CD4-positive, alpha-beta T cell treated with Interleukin-15 for 4 hours (primary cell): ENCODE results near the gene IFNAR1.
"Not testable (repeated sequence)": the region's sequence is repeated elsewhere in the genome, so short reads cannot be mapped to it uniquely, and the experiment has no call there.

Experiments used
- DNase-seq: peaks from one replicate; pipeline ENCODE4 v3.0.0-alpha.2; 2020; ENCODE audit warnings: low spot score

IFNAR1 gene

DNA sequence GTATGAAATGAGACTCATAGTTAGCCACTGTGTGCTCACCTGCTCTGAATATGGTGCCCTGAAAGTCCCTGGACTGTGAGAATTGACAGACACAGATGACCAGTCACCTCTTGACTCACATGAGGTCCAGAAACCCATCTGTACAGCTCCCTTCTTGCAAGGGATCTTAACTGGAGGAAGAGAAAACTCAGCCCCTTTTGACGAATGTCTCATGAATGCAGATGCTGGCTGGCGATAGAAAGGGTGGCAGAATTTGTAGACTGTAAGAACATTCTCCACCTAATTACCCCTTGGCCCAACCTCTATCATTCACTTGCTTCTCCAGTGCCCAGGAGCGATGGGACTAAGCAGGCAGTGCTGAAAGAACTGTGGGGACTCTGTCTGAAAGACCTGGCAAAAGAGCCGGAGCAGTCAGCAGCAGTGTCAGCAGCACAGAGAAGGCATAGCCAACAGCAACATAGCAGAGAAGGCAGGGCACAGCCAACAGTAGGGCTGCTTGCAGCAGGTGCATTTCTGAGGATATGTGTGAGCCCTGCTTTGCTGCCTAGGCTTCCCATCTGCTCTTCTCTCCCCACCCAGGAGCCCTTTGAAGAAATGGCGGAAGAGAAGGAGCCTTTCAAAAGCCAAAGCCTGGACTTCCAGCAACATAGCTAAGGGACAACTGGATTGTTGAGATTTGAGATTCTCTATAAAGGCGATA, 52.6 kb downstream of the IFNAR1 start:
- no peak for DNase-seq

DNA sequence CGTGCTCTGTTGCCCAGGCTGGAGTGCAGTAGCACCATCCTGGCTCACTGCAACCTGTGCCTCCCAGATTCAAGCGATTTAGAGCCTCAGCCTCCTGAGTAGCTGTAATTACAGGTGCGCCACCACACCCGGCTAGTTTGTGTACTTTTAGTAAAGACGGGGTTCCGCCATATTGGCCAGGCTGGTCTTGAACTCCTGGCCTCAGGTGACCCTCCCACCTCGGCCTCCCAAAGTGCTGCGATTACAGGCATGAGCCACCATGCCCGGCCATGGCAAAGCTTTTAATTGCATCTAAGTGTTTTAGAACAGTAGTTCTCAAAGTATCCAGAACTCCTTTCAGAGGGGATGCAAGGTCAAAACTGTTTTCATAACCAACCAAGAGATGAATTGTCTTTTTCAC, 53.3 kb downstream of the IFNAR1 start:
- no peak for DNase-seq

DNA sequence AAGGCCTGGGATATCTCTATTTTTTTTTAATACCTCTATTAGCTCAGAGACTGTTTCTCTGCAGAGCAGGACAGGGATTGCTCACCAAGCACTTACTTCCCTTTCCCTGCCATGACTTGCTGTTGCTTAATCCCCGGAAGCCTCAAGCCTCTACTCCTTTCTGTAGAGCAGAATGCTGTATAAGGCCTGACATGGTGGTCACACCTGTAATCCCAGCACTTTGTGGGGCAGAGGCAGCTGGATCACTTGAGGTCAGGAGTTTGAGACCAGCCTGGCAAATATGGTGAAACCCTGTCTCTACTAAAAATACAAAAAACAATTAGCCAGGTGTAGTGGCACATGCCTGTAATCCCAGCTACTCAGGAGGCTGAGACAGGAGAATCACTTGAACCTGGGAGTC, 55.2 kb downstream of the IFNAR1 start:
- peak; percentile 13 for DNase-seq

DNA sequence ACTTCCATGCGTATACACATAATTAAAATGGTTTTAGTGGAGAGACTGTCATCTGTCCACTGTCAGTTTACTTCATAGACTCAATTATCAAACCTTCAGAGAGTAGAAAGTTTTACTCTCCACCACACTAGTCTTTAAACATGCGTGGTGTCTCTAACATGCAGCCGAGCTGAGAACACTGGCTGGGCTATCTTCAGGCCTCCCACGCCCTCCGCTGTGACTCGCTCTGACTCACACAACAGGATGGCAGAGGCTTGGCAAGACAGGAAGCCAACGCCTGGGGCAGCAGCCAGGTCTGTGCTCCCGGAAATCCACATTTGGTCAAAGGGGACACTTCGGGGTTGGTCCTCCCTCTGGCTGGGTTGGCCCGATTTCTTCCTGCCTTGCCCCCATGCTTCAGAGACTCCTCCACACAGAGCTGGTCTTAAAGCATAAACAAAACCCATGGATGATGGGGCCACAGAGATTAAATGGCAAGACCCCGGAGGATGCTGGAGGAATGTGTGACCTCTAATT, 55.8 kb downstream of the IFNAR1 start:
- peak; percentile 92 for DNase-seq

DNA sequence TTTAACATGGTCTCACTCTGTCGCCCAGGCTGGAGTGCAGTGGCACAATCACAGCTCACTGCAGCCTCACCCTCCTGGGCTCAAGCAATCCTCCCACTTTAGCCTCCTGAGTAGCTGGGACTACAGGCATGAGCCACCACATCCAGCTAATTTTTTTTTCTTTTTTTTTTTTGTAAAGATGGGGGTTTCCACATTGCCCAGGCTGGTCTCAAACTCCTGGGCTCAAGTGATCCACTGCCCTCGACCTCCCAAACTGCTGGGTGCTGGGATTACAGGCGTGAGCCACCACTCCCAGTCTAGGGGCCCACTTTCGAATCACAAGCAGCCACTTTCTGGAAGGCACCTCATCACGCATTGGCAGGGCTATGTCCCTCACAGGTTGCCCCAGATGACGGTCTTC, 56.6 kb downstream of the IFNAR1 start:
- DNase-seq = not testable (repeated sequence)

DNA sequence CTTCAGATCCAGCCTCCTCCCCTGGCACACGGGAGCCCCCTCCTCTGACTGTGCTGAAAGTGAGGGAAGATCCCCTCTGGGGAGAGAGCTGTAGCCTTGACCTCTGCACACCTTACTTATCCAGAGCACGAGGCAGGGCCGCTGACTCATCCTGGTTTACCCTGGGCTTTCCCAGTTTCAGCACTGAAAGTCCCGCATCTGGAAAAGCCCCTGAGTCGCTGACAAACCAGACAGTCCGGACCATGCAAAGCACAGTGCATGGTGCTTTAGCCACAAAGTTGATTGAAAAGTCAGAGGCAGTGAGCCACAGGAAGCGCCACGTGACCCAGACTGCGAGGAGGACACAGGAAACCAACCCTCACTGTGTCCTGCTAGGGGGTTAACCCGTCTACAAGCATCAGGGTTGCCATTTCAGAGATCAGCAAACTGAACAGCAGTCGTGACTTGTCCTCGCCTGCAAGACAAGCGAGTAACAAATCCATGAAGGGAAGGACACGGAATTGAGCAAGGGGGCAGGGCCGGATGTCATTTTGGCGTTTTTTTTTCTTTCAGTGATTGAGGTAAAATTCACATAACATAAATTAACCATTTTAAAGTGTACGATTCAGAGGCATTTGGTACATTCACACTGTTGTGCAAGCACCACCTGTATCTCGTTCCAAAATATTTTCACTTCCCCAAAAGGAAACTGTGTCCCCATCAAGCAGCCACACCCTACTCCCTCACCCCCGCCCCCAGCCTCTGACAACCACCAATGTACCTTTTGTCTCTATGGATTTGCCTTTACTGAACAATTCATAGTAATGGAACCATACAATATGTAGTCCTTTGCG, 58.5 kb downstream of the IFNAR1 start:
- peak; percentile 77 for DNase-seq

DNA sequence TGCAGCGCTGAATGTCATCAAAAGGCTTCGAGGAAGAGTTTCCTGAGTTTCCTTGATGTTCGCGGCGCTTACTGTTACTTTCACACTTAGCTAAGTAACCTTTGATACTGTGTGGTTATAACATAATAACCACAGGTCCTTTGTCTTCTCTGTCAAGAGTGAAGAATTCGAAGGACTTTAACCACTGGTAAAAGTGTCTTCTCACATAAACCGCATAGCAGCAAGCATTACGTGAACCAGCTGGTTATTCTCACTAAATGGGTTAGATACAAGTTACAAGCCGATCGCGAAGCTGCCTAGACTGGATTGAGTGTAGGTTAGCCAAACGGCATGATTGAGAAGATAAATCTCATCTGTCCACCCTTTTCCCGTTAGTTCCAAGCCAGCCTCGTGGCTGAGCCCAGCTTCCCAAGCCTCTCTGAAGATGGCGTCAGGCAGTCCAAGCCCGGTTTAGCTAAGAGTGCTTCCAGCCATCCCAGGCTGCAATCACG, 60.1 kb downstream of the IFNAR1 start:
- DNase-seq = peak; percentile 86

DNA sequence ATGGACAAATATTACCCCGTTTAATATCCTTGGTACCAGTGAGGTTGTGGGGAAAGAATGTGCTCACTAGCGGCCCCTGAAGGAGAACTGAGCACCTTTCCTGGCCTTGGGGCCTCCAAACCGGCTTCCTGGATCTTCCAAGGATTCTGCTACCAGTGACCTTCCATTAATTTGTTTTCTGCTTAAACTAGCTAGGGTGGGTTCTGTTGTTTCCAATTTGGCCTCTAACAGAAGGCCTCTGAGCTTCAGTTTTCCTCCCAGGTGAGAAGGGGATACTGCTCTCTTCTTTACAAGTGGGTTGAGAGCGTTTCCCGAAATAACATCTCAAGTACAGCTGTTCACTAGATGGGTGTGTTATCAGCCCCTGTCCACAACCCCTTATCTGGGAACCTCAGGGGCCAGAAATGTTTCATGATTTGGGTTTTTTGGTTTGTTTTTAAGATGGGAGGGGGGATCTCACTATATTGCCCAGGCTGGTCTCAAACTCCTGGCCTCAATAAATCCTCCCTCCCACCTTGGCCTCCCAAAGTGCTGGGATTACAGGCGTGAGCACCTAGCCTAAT, 61.5 kb downstream of the IFNAR1 start:
- no peak for DNase-seq

DNA sequence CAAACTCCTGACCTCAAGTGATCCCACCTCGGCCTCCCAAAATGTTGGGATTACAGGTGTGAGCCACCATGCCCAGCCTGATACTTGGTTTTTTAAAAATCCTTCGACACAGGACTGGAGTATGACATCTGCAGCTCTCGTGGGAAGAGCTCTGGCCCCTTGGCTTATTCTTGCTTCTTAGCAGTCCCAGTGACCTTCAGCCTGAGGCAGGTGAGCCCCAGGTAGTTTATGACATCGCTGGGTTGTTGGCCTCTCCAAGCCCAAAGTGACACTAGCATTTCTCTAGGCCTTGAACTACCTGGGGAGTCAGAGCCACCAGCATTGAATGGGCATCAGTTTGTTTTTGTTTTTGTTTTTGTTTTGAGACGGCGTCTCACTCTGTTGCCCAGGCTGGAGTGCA, 62.5 kb downstream of the IFNAR1 start:
- DNase-seq = no peak

DNA sequence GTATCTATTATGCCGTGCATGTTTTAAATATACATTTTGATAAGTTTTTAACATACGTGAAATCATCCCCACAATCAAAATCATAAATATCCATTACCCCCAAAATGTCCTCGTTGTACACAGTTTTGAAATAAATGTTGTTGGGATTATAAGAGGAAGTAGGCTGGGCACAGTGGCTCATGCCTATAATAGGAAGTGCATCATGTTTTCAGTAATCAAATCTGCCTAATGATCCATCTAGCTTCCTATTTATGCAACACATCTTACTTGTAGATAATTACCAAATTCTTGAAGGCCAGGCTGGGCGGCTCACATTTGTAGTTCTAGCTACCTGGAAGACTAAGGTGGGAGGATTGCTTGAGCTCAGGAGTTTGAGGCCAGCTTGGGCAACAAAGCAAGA, 63.4 kb downstream of the IFNAR1 start:
- DNase-seq = no peak

DNA sequence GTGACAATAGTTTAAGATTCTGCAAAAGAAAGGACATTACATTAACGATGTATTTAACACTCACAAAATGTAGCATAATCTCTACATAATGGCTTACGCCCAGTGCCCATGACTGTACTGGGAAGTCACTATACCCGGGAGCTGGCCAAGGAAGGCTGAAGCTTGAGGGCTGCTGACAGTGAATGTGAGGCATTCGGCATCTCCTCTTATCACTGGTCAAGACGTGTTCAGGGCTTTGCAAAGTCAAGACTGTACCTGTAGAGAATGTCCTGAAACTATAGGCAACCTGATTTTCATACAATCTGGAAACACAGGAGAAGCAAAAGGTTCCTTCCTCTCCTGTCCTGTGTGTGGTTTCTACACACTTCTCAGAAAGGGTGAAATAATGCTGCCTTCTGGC, 65.7 kb downstream of the IFNAR1 start:
- DNase-seq = no peak

DNA sequence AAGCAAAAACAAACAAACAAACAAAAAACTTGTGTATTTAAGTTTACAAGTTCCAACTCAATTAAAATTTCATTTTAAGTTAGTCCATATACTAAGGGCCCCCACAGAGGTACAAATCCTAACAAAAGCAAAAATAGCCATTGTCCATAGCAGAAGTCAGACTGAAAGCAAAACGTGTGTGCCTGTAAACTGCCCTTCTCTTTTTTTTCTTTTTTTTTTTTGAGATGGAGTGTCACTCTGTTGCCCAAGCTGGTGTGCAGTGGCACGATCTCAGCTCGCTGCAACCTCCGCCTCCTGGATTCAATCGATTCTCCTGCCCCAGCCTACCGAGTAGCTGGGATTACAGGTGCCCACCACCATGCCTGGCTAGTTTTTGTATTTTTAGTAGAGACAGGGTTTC, 66.9 kb downstream of the IFNAR1 start:
- no peak for DNase-seq

DNA sequence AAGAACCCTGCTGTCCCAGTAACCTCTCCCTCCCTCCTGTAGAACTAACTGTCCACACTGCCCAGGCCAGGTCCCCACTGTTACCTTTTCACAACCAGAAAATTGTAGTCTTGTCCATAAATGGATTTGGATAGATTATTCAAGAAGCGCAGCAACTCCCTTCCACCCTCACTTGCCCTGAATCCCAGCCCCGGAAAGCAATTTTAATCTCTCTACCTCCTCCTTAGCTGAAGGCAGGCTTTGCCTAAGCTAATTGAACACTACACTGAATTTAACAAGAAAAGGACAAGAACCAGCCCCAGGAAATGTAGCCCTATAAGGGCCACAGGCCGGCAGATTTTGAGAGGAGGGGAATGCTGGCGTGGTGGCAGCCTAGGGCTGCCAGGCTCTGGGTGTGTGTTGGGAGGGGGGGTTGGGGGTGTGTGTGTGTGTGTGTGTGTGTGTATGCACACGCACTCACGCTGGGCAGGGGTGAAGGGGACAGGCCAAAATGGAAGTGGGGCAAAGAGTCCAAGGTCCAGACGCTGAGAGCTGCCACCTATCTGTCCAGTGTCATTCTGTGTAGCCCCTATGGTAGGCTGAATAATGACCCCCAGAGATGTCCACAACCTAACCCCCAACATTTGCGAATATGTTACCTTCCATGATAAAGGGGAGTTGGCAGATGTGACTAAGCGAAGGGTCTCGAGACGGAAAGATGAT, 67.7 kb downstream of the IFNAR1 start:
- no peak for DNase-seq

DNA sequence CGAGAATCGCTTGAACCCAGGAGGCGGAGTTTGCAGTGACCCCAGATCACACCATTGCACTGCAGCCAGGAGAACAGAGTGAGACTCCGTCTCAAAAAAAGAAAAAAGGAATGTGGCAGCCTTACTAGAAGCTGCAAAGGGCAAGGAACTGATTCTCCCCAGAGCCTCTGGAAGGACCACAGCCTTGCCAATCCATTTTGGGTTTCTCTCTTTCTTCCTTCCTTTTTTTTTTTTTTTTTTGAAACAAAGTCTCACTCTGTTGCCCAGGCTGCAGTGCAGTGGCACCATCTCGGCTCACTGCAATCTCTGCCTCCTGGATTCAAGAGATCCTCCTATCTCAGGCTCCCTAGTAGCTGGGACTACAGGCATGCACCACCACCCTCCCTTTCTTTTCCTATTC, 68.6 kb downstream of the IFNAR1 start:
- DNase-seq = no peak

DNA sequence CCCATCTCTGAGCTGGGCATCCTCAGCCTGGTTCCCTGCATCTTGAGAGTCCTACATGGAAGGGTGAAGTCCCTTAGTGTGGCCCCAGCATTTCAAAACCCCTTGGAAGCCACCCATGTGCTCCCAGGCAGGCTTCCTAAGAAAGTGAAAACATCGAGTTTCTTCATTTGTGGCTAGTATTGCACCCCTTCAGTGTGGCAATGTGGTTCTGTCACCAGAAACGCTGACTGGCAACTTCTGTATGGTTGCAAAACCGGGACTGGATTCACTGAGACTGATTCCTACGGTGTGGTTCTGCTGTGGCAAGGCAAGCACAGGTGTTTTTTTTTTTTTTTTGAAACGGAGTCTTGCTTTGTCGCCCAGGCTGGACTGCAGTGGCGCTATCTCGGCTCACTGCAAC, 69.5 kb downstream of the IFNAR1 start:
- DNase-seq = no peak

DNA sequence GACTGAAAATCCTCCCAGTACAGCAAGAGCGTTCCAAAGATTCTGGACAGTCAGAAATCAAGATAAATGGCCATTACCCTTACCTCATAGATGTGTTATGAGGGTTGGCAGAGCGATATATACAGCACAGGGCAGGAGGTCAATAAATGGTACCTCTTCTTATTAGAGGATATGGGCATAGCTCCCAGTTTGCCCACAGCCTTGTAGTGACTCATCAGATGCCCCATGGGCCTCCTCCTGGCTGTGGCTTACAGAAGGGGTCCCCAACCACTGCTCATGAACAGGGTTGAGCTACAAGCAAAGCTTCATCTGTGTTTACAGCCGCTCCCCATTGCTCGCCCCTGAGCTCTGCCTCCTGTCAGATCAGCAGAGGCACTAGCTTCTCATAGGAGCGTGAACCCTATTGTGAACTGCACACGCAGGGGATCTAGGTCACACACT, 71.1 kb downstream of the IFNAR1 start:
- no peak for DNase-seq

DNA sequence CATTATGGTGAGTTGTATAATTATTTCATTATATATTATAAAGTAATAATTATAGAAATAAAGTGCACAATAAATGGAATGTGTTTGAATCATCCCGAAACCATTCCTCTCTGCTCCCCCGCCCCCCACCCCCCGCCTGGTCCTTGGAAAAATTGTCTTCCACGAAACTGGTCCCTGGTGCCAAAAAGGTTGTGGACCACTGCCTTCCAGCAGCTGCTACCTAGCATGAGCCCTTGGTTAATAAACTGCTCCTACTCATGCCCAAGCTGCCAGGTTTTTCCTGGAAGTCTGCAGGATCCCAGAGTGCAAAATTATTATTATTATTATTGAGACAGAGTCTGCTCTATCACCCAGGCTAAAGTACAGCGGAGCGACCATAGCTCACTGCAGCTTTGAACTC, 71.7 kb downstream of the IFNAR1 start:
- no peak for DNase-seq

DNA sequence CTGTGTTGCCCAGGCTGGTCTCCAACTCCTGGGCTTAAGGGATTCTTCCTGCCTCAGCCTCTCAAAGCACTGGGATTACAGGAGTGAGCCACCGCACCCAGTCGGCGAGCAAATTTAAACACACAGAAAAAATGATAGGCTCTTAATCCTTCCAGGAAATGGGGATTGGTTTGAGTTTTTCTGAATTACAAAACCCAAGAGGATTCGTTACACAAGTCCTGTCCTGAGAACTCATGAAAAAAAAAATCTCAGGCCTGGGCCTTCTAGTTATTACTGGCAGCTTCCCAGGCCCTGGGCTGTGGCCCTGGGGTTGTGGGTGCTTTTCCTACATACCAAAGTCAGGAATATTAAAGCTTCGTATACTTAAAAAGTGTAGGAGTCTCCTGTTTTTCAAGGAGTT, 72.2 kb downstream of the IFNAR1 start:
- no peak for DNase-seq

DNA sequence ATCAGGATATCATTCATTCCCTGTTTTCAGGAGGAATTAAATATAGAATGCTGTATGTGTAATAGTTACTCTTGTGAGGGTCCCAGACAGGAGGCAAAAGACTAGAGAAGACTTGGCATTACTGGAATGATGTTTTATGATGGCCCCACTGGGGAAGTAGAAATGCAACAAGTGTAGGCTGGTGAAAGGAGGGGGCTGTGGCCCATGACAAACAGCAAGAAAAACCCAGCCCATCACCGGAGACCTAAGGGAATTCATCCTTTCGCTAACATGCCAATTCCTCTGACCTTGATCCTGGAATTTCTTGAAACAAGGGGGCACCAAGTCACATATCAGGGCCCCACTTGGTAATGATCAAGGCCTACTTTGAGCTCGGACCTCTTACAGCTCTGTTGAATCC, 72.9 kb downstream of the IFNAR1 start:
- DNase-seq = no peak

DNA sequence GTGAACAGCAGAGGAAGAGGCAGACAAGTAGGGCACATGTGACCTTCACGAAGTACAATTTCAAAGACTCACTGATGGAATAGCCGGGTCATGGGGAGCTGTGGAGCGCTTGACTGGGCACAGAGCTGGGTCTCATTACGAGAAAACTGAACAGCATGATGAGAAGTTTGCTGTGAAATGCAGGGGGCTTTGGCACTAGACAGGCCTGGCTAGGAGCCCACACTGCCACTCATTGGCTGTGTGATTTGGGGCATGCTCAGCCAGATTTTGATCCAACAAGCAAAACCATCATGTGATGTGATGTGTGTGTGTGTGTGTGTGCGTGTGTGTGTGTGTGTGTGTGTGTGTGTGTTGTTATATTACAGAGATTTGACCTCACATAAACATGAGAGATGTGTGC, 73.6 kb downstream of the IFNAR1 start:
- DNase-seq = no peak

DNA sequence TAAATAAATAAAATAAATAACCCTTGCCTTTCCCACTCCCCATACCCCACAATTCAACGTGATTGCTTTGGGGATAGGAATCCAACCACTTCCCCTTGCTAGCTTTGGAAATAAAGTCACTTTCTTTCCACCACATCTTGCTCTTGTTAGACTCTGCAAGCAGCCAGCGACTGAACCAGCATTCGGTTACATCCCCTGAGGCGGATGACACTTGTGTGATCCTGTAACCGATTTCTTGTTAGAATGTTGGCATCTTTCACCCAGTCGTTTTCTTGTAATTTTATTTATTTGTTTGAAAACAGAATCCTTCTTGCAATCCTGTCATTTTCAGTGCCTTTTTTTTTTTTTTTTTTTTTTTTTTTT, 76.8 kb downstream of the IFNAR1 start:
- no peak for DNase-seq
